ENCODE data around the gene NCR3LG1. TPM values are rescaled to one million over a fixed set of nuclear protein-coding genes. Genes with fewer than 3 reads are reported as not detected.

Gene NCR3LG1
- total and polyA plus RNA-seq, 4 donors: 0.18 to 0.75 (median 0.38) TPM

DNA sequence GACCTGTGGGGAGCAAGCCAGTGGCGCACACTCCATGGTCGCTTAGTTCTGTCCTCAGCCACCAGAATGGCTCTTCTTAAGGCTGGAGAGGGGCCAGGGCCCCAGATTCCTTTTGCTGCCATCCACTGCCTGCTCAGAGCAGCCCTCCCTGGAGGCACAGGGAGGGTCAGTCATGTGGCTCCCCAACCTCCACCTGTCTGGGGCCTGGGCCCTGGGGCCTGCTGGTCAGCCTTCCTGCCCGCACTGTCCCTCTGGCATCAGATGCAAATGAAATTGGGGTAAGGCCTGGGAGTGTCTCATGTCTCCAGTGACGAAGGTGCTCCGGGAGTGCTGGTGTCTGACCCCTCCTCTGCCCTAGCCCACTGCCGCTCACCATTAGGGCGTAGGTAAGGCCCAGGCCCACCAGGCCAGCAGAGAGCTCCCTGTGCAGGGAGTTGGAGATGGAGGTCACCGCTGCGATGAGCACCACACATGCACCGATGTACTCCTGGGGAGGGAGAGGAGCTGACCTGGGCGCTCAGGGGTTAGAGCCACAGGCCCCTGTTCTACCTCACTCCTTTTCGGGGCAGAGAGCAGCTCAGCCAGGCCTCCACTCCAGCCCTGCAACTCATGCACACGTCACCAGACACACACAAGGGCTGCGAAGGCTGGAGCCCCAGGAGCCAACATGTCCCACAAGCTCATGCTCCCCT lies 45.9 kb downstream of the NCR3LG1 start (continued):
- no peak for TF ChIP-seq CTCF (IDR thresholded peaks at IDR 0.05; ENCODE audit: low read depth, low read length, missing input control)

DNA sequence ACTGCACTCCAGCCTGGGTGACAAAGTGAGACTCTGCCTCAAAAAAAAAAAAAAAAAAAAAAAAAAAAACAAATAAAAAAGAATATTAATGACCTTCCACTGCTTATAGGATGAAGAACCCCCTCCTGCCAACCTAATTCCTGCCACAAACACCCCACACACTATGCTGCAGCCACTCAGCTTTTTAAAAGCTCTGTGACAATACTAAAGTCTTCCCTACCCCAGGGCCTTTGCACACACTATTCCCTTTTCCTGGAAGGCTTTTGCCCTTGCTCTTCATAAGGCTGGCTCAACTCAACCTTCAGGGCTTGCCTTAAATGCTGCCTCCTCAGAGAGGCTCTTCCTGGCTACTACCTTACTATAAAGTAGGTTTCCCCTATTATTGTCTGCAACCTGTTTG lies 47.6 kb downstream of the NCR3LG1 start:
- no peak overlapping the region for H3K4me3 ChIP-seq (ENCODE audit: low read depth in 1 of 3, low read length in 3 of 3)
- DNase-seq (ENCODE audit: low spot score): no peak
- no peaks in the 10 kb centered on the region for H3K36me3 ChIP-seq (ENCODE audit: control insufficient read depth in 4 of 4, insufficient read depth in 3 of 4, low read depth in 1 of 4, low read length in 3 of 4)
- no peak overlapping the region for H3K27ac ChIP-seq (ENCODE audit: low read depth in 1 of 2, low read length in 2 of 2)
- no peaks in the 10 kb centered on the region for H3K9me3 ChIP-seq (ENCODE audit: control insufficient read depth in 4 of 4, low read length in 3 of 4)
- TF ChIP-seq TAF1 (conservative IDR thresholded peaks at IDR 0.05) (no peak), ATF3 (IDR thresholded peaks at IDR 0.05) (no peak), EGR1 (IDR thresholded peaks at IDR 0.05; ENCODE audit: low read depth in 2 of 2) (no peak), RXRA (IDR thresholded peaks at IDR 0.05) (no peak), FOXA2 (IDR thresholded peaks at IDR 0.05) (no peak), HNF4G (IDR thresholded peaks at IDR 0.05) (no peak), RAD21 (IDR thresholded peaks at IDR 0.05) (no peak), GABPA (IDR thresholded peaks at IDR 0.05 in 1 of 2, conservative IDR thresholded peaks at IDR 0.05 in 1 of 2) (no peak), CTCF (IDR thresholded peaks at IDR 0.05; ENCODE audit: low read depth, low read length, missing input control) (no peak), JUND (IDR thresholded peaks at IDR 0.05) (no peak), SP1 (IDR thresholded peaks at IDR 0.05) (no peak), FOXA1 (IDR thresholded peaks at IDR 0.05) (no peak), YY1 (IDR thresholded peaks at IDR 0.05) (no peak), HNF4A (conservative IDR thresholded peaks at IDR 0.05) (no peak)
- no peaks in the 10 kb centered on the region for H3K27me3 ChIP-seq (ENCODE audit: control insufficient read depth in 4 of 4, insufficient read depth in 4 of 4, low read length in 3 of 4)
- H3K9ac ChIP-seq (ENCODE audit: low read depth in 1 of 2, low read length in 2 of 2): no peak overlapping the region
- H3K4me1 ChIP-seq (ENCODE audit: control insufficient read depth in 4 of 4, insufficient read depth in 4 of 4, low read length in 3 of 4): no peaks in the 10 kb centered on the region

DNA sequence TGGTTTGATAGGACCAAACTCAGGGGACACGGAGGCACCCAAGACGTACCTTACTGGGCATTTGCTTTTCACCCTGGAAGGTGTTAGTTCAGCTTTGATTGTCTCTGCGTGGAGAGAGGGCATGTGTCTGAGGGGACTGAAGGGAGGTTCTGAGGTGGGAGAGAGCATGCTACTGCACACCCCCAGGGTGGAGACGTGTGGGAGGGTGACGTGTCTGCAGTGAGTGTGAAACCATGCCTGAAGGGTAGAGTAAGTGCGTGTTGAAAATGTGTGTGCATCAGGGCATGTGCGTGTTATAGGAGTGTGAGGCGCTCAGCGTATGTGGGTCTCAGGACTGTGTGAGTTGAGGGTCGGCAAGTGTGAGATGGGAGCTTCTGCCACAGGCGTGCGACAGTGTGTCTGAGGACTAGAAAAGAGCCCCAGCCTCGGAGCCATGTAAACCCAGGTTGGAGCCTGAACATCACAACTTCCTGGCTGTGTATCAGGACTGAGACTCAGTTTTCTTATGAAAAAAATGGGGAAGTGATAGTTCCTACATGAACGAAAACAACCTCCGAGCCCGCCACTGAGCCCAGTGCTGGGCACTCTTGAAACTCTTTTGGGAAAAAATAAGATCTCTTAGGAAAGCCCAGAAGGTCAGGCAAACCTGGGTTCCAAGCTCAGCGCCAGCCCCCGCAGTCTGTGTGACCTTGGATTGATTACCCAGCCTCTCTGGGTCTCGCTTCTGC lies 48.6 kb downstream of the NCR3LG1 start:
- no peak for DNase-seq (ENCODE audit: low spot score)
- peaks cover 0 to 2% (median 1%) of the 10 kb centered on the region in 4 donors for H3K4me1 ChIP-seq (ENCODE audit: control insufficient read depth in 4 of 4, insufficient read depth in 4 of 4, low read length in 3 of 4)
- no peaks in the 10 kb centered on the region for H3K9me3 ChIP-seq (ENCODE audit: control insufficient read depth in 4 of 4, low read length in 3 of 4)
- H3K9ac ChIP-seq (ENCODE audit: low read depth in 1 of 2, low read length in 2 of 2): no peak overlapping the region
- no peak overlapping the region for H3K27ac ChIP-seq (ENCODE audit: low read depth in 1 of 2, low read length in 2 of 2)
- H3K4me3 ChIP-seq (ENCODE audit: low read depth in 1 of 3, low read length in 3 of 3): no peak overlapping the region
- no peaks in the 10 kb centered on the region for H3K36me3 ChIP-seq (ENCODE audit: control insufficient read depth in 4 of 4, insufficient read depth in 3 of 4, low read depth in 1 of 4, low read length in 3 of 4)
- H3K27me3 ChIP-seq (ENCODE audit: control insufficient read depth in 4 of 4, insufficient read depth in 4 of 4, low read length in 3 of 4): no peaks in the 10 kb centered on the region
- 90% methylated on average over 19 of the region's 19 CpGs for WGBS
- no peak for TF ChIP-seq RAD21 (IDR thresholded peaks at IDR 0.05)
- TF ChIP-seq FOXA2 (IDR thresholded peaks at IDR 0.05): no peak
- TF ChIP-seq SP1 (IDR thresholded peaks at IDR 0.05): no peak
- TF ChIP-seq ZBTB33 (IDR thresholded peaks at IDR 0.05): no peak
- no peak for TF ChIP-seq RXRA (IDR thresholded peaks at IDR 0.05)
- TF ChIP-seq ATF3 (IDR thresholded peaks at IDR 0.05): no peak
- no peak for TF ChIP-seq EGR1 (IDR thresholded peaks at IDR 0.05; ENCODE audit: low read depth in 2 of 2)
- no peak for TF ChIP-seq JUND (IDR thresholded peaks at IDR 0.05)
- TF ChIP-seq HNF4A (conservative IDR thresholded peaks at IDR 0.05): no peak
- TF ChIP-seq MAX (IDR thresholded peaks at IDR 0.05): no peak
- no peak for TF ChIP-seq FOXA1 (IDR thresholded peaks at IDR 0.05)
- no peak for TF ChIP-seq CTCF (IDR thresholded peaks at IDR 0.05; ENCODE audit: low read depth, low read length, missing input control)
- TF ChIP-seq TAF1 (conservative IDR thresholded peaks at IDR 0.05): no peak
- TF ChIP-seq HNF4G (IDR thresholded peaks at IDR 0.05): no peak
- no peak for TF ChIP-seq GABPA (IDR thresholded peaks at IDR 0.05 in 1 of 2, conservative IDR thresholded peaks at IDR 0.05 in 1 of 2)
